Prostate gland (tissue), 2 donors: ENCODE measurements around the gene RTN1.

ENCODE experiments used
- POLR2A ChIP-seq: fragments of 450-650 bp; IDR thresholded peaks from one replicate; pipeline ENCODE4 v1.6.1; 2016; ENCODE audit warnings: antibody characterized with exemption, mild to moderate bottlenecking
- TF ChIP-seq, protein P1 (sequence below), 4 experiments: fragments of 200-600 bp in 2 of 4; fragments of 450-650 bp in 2 of 4; sonication (generic) in 2 of 4; IDR thresholded peaks; 1 replicate in 3 of 4; 2 replicates in 1 of 4; pipeline ENCODE4 v1.5.1; 2016 to 2019; ENCODE audit warnings: antibody characterized with exemption in 4 of 4, mild to moderate bottlenecking in 2 of 4, moderate library complexity in 2 of 4

- TF ChIP-seq POLR2A = no peak
- TF ChIP-seq, protein P1, sequence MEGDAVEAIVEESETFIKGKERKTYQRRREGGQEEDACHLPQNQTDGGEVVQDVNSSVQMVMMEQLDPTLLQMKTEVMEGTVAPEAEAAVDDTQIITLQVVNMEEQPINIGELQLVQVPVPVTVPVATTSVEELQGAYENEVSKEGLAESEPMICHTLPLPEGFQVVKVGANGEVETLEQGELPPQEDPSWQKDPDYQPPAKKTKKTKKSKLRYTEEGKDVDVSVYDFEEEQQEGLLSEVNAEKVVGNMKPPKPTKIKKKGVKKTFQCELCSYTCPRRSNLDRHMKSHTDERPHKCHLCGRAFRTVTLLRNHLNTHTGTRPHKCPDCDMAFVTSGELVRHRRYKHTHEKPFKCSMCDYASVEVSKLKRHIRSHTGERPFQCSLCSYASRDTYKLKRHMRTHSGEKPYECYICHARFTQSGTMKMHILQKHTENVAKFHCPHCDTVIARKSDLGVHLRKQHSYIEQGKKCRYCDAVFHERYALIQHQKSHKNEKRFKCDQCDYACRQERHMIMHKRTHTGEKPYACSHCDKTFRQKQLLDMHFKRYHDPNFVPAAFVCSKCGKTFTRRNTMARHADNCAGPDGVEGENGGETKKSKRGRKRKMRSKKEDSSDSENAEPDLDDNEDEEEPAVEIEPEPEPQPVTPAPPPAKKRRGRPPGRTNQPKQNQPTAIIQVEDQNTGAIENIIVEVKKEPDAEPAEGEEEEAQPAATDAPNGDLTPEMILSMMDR (IDR thresholded peaks at IDR 0.05) = no peak
Measured at GRCh38 chr14:59601056-59601455, 269.5 kb downstream of the RTN1 start.
